CD14-positive monocyte (primary cell): ENCODE data around the gene CPA2. TPM values are rescaled to one million over a fixed set of nuclear protein-coding genes. Genes with fewer than 3 reads are reported as not detected.

Experiments used
- DNase-seq, 3 donors: peaks; one replicate each; pipeline ENCODE4 v3.0.0-alpha.2; 2011 to 2022
- H2AFZ ChIP-seq: 2 replicates; pipeline ENCODE4 v1.6.0; 2012; ENCODE audit warnings: mild to moderate bottlenecking, low read depth, low read length, inconsistent platforms; ENCODE audit not compliant: insufficient read depth, poor library complexity, severe bottlenecking
- H3K27ac ChIP-seq, 2 donors: 1 replicate in 1 of 2; 2 replicates in 1 of 2; pipeline ENCODE4 v1.5.1; 2012 to 2013; ENCODE audit warnings: low read length in 2 of 2, control low read depth in 1 of 2, inconsistent platforms in 1 of 2, low read depth in 1 of 2, mild to moderate bottlenecking in 1 of 2
- H3K27me3 ChIP-seq, 2 donors: one replicate each; pipeline versions ENCODE4 v1.6.0 to v1.6.1; 2011 to 2013; ENCODE audit warnings: low read length in 2 of 2; ENCODE audit not compliant: control insufficient read depth in 2 of 2, insufficient read depth in 2 of 2
- H3K36me3 ChIP-seq, 2 donors: replicated peaks in 1 of 2; 1 replicate in 1 of 2; 2 replicates in 1 of 2; pipeline versions ENCODE4 v1.5.1 to v1.6.1; 2012 to 2013; ENCODE audit warnings: low read length in 2 of 2, control low read depth in 1 of 2, inconsistent platforms in 1 of 2, mild to moderate bottlenecking in 1 of 2; ENCODE audit not compliant: insufficient read depth in 2 of 2, control insufficient read depth in 1 of 2
- H3K4me1 ChIP-seq, 2 donors: 1 replicate in 1 of 2; 2 replicates in 1 of 2; pipeline versions ENCODE4 v1.5.1 to v1.6.1; 2012 to 2013; ENCODE audit warnings: low read length in 2 of 2, control low read depth in 1 of 2, inconsistent platforms in 1 of 2, mild to moderate bottlenecking in 1 of 2, moderate library complexity in 1 of 2; ENCODE audit not compliant: insufficient read depth in 2 of 2, control insufficient read depth in 1 of 2
- H3K4me2 ChIP-seq: replicated peaks from 2 replicates; pipeline ENCODE3; 2012; ENCODE audit warnings: low read length, moderate library complexity, mild to moderate bottlenecking; ENCODE audit not compliant: poor library complexity, severe bottlenecking; ENCODE audit errors: extremely low read depth
- H3K4me3 ChIP-seq, 3 experiments: fragments of 200-600 bp in 1 of 3; sonication (generic) in 1 of 3; replicated peaks in 1 of 3; 1 replicate in 2 of 3; 2 replicates in 1 of 3; pipeline ENCODE4 v1.5.1; 2011 to 2013; ENCODE audit warnings: low read length in 3 of 3, mild to moderate bottlenecking in 3 of 3, control low read depth in 2 of 3, low read depth in 2 of 3, inconsistent platforms in 1 of 3, moderate library complexity in 1 of 3
- H3K79me2 ChIP-seq: 2 replicates; pipeline ENCODE4 v1.6.0; 2012; ENCODE audit warnings: mild to moderate bottlenecking, control low read depth, inconsistent platforms, low read length, moderate library complexity; ENCODE audit not compliant: insufficient read depth
- H3K9ac ChIP-seq: 2 replicates; pipeline ENCODE4 v1.6.0; 2017; ENCODE audit warnings: low read length, mild to moderate bottlenecking; ENCODE audit not compliant: insufficient read depth, poor library complexity, severe bottlenecking
- H3K9me3 ChIP-seq, 2 donors: replicated peaks in 1 of 2; 1 replicate in 1 of 2; 2 replicates in 1 of 2; pipeline versions ENCODE4 v1.5.1 to v1.6.1; 2012 to 2013; ENCODE audit warnings: low read length in 2 of 2, control low read depth in 1 of 2; ENCODE audit not compliant: control insufficient read depth in 1 of 2, insufficient read depth in 1 of 2
- H4K20me1 ChIP-seq: 2 replicates; pipeline ENCODE4 v1.6.0; 2012; ENCODE audit warnings: mild to moderate bottlenecking, low read length, control low read depth, moderate library complexity; ENCODE audit not compliant: insufficient read depth
- H3K27ac Mint-ChIP-seq, 7 donors: one replicate each; pipeline ENCODE4 v1.8.0; 2020; ENCODE audit warnings: mild to moderate bottlenecking in 7 of 7, mixed read lengths in 7 of 7, moderate library complexity in 6 of 7, inconsistent platforms in 2 of 7
- H3K27me3 Mint-ChIP-seq, 3 donors: one replicate each; pipeline ENCODE4 v1.8.0; 2021 to 2022; ENCODE audit warnings: low read depth in 3 of 3, mild to moderate bottlenecking in 3 of 3, mixed read lengths in 3 of 3, moderate library complexity in 3 of 3, inconsistent platforms in 1 of 3
- H3K36me3 Mint-ChIP-seq, 2 donors: one replicate each; pipeline ENCODE4 v1.8.0; 2020; ENCODE audit warnings: mixed read lengths in 2 of 2, inconsistent platforms in 1 of 2, mild to moderate bottlenecking in 1 of 2
- H3K4me1 Mint-ChIP-seq: one replicate; pipeline ENCODE4 v1.8.0; 2020; ENCODE audit warnings: mild to moderate bottlenecking, mixed read lengths
- H3K4me3 Mint-ChIP-seq, 2 donors: one replicate each; pipeline ENCODE4 v1.8.0; 2020; ENCODE audit warnings: mild to moderate bottlenecking in 2 of 2, mixed read lengths in 2 of 2, moderate library complexity in 1 of 2
- H3K9me3 Mint-ChIP-seq, 7 donors: one replicate each; pipeline ENCODE4 v1.8.0; 2020 to 2022; ENCODE audit warnings: mixed read lengths in 7 of 7, mild to moderate bottlenecking in 6 of 7, moderate library complexity in 6 of 7, inconsistent platforms in 2 of 7
- CTCF ChIP-seq: fragments of 200-600 bp; IDR thresholded peaks from one replicate; pipeline ENCODE4 v1.8.0; 2022; ENCODE audit warnings: antibody characterized with exemption, mild to moderate bottlenecking
- WGBS: methylation state at CpG from one replicate; pipeline ENCODE4 v1.1.5; 2013; ENCODE audit warnings: missing lambda C conversion rate; ENCODE audit not compliant: insufficient coverage; 5-methylcytosine and 5-hydroxymethylcytosine counted together
- intact Hi-C, 2 donors: fragments of 100-400 bp; cut with micrococcal nuclease; formaldehyde crosslinking; loops; one replicate each; pipeline versions ENCODE4 v1.15.0 to v1.15.1; 2023
- polyA plus RNA-seq, 3 donors: library from polyadenylated mRNA; depleted of rRNA in 1 of 3; unstranded in 2 of 3; stranded (reverse) in 1 of 3; fragments of 300-500 nt in 2 of 3; fragments of >200 nt in 1 of 3; fragmentation: Illumina TruSeq in 2 of 3; gene quantifications; 1 replicate in 2 of 3; 2 replicates in 1 of 3; pipeline ENCODE4 v1.2.3, GENCODE V29; 2012 to 2021

CPA2 gene
- polyA plus RNA-seq, 3 donors: not detected

GRCh38 chr7:130286881-130287280 lies 20.2 kb downstream of the CPA2 start:
- Histone ChIP-seq H3K27ac (no peak overlapping the region), H3K4me2 (no peak overlapping the region), H3K4me1 (no peaks in the 10 kb centered on the region), H3K4me3 (no peak overlapping the region), H3K79me2 (no peaks in the 10 kb centered on the region), H2AFZ (no peak overlapping the region), H3K9ac (no peak overlapping the region), H3K36me3 (no peaks in the 10 kb centered on the region), H4K20me1 (no peaks in the 10 kb centered on the region), H3K27me3 (no peaks in the 10 kb centered on the region), H3K9me3 (no peaks in the 10 kb centered on the region)
- Mint-ChIP-seq H3K27ac (no peak overlapping the region), H3K4me1 (peaks cover 12% of the 10 kb centered on the region), H3K4me3 (no peak overlapping the region), H3K27me3 (peaks cover 0 to 1% (median 1%) of the 10 kb centered on the region in 3 donors), H3K9me3 (peaks cover 0 to 7% (median 2%) of the 10 kb centered on the region in 7 donors), H3K36me3 (no peaks in the 10 kb centered on the region)
- TF ChIP-seq CTCF: no peak
- WGBS: no CpG with 5 or more reads among the region's 1 CpG
- DNase-seq: no peak
- intact Hi-C loops: no loop called here

GRCh38 chr7:130288168-130288567 lies 21.5 kb downstream of the CPA2 start:
- Histone ChIP-seq H3K4me3 (no peak overlapping the region), H3K4me2 (no peak overlapping the region), H3K9me3 (no peaks in the 10 kb centered on the region), H3K4me1 (no peaks in the 10 kb centered on the region), H3K9ac (no peak overlapping the region), H4K20me1 (no peaks in the 10 kb centered on the region), H3K27ac (no peak overlapping the region), H3K79me2 (no peaks in the 10 kb centered on the region), H2AFZ (no peak overlapping the region), H3K36me3 (no peaks in the 10 kb centered on the region), H3K27me3 (no peaks in the 10 kb centered on the region)
- intact Hi-C loops: no loop called here
- Mint-ChIP-seq H3K4me3 (no peak overlapping the region), H3K9me3 (peaks cover 0 to 7% (median 2%) of the 10 kb centered on the region in 7 donors), H3K27ac (no peak overlapping the region), H3K4me1 (peaks cover 12% of the 10 kb centered on the region), H3K27me3 (peaks cover under 1 to 1% (median 1%) of the 10 kb centered on the region in 3 donors), H3K36me3 (no peaks in the 10 kb centered on the region)
- no peak for TF ChIP-seq CTCF
- DNase-seq: no peak
- WGBS: 85% methylated on average over 4 of the region's 4 CpGs
